Measurements from ENCODE around the gene MAOB.
A peak's percentile ranks its signal among the peaks of the same experiment; 100 is the strongest.

Gene MAOB

GRCh38 chrX:43743100-43743822, 139.0 kb downstream of the MAOB start:
- no peak overlapping the region for H3K4me3 ChIP-seq (ENCODE audit: low read length)
- no peak for TF ChIP-seq CTCF (IDR thresholded peaks at IDR 0.05; ENCODE audit: insufficient read depth, low read depth, low read length, missing control alignments)
- DNase-seq (ENCODE audit: low read depth), result no peak

GRCh38 chrX:43741843-43742573, 140.2 kb downstream of the MAOB start:
- no peak for TF ChIP-seq CTCF (IDR thresholded peaks at IDR 0.05; ENCODE audit: insufficient read depth, low read depth, low read length, missing control alignments)
- peak; percentile 46 for DNase-seq (ENCODE audit: low read depth)
- H3K4me3 ChIP-seq (ENCODE audit: low read length), result no peak overlapping the region

GRCh38 chrX:43735957-43736356, 146.3 kb downstream of the MAOB start:
- TF ChIP-seq CTCF (IDR thresholded peaks at IDR 0.05; ENCODE audit: insufficient read depth, low read depth, low read length, missing control alignments), result no peak
- DNase-seq (ENCODE audit: low read depth), result no peak
- H3K4me3 ChIP-seq (ENCODE audit: low read length), result no peak overlapping the region

- DNase-seq (ENCODE audit: low read depth), result no peak
- TF ChIP-seq CTCF (IDR thresholded peaks at IDR 0.05; ENCODE audit: insufficient read depth, low read depth, low read length, missing control alignments), result no peak
- no peak overlapping the region for H3K4me3 ChIP-seq (ENCODE audit: low read length)
Measured at GRCh38 chrX:43735534-43735933, 146.7 kb downstream of the MAOB start.

GRCh38 chrX:43734444-43734843, 147.8 kb downstream of the MAOB start:
- no peak for TF ChIP-seq CTCF (IDR thresholded peaks at IDR 0.05; ENCODE audit: insufficient read depth, low read depth, low read length, missing control alignments)
- H3K4me3 ChIP-seq (ENCODE audit: low read length), result no peak overlapping the region
- no peak for DNase-seq (ENCODE audit: low read depth)

GRCh38 chrX:43733699-43734098, 148.6 kb downstream of the MAOB start:
- DNase-seq (ENCODE audit: low read depth), result no peak
- TF ChIP-seq CTCF (IDR thresholded peaks at IDR 0.05; ENCODE audit: insufficient read depth, low read depth, low read length, missing control alignments), result no peak
- H3K4me3 ChIP-seq (ENCODE audit: low read length), result no peak overlapping the region

Data from epithelial cell of esophagus (primary cell).